Right ventricle myocardium inferior (tissue), 1 donor: Measurements from ENCODE around the gene CRAT. TPM values are rescaled to one million over a fixed set of nuclear protein-coding genes. Genes with fewer than 3 reads are reported as not detected.

Source experiments
- ATAC-seq: fragments of 200-7000 bp; cut with Tn5 transposase; one replicate; pipeline ENCODE4 v1.9.1; 2020; ENCODE audit warnings: mild to moderate bottlenecking, moderate library complexity
- DNase-seq: peaks from one replicate; pipeline ENCODE4 v3.0.0; 2021; ENCODE audit errors: missing footprints
- intact Hi-C: fragments of 100-400 bp; cut with DNase I; formaldehyde crosslinking; loops from one replicate; pipeline ENCODE4 v1.11.0; 2022
- total RNA-seq: library from RNA; stranded (reverse); fragmentation: NEBNext Ultra II Directional; extraction: Animal tissue kit (Norgen Biotek cat#: 25700); gene quantifications from one replicate; pipeline ENCODE4 v1.2.1, GENCODE V29; 2021
- donor health status: DM: no; HTN: yes; CAD: no; lungs with severe emphysema.

CRAT gene
- total RNA-seq, 1 donor from 2014 or later = 85.5 TPM

DNA sequence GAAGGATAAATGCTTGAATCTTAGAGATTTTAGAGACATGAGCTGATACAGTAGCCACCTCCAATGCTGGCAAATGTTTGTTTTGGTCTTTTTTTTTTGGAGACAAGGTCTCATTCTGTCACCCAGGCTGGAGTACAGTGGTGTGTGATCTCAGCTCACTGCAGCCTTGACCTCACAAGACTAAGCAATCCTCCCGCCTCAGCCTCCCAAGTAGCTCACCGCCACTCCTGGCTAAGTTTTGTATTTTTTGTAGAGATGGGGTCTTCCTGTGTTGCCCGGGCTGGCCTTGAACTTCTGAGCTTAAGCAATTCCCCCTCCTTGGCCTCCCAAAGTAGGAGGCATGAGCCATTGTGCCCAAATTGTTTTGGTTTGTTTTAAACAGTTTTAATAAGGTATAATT, 36.5 kb downstream of the CRAT start:
- ATAC-seq (no peak), DNase-seq (no peak)
- intact Hi-C loops = no loop called here

DNA sequence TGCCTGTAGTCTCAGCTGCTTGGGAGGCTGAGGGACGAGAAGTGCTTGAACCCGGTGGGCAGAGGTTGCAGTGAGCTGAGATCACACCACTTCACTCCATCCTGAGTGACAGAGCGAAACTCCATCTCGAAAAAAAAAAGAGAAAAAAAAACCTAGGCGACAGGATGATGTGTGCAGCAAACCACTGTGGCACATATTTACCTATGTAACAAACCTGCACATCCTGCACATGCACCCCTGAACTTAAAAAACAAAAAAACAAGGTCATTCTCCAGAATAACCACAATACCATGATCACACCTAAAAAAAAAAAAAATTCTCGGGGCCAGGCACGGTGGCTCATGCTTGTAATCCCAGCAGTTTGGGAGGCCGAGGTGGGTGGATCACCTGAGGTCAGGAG, 37.2 kb downstream of the CRAT start:
- no peak for DNase-seq

DNA sequence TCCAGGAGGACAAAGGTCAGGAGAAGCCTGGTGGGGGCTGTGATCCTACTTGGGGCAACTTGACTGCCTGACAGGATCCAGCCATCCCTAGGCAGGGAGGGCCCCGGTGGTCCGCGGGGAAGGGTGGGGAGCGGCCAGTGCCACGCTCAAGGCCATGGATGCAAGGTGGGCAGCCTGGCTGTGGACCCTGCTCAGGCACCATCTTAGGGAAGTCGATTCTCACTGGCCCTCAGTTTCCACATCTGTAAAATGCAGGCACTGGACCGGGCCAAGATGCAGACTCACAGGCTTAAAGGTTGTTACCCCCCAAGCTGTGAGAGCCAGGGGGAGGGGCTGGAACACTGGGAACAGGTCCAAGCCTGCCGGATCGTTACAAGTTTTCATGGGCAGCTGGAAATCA, 38.4 kb downstream of the CRAT start:
- intact Hi-C loops = no loop called here
- ATAC-seq (no peak), DNase-seq (no peak)

More for the DNA sequence above, 37.2 kb downstream of the CRAT start:
- no peak for ATAC-seq
- intact Hi-C loops = no loop called here

DNA sequence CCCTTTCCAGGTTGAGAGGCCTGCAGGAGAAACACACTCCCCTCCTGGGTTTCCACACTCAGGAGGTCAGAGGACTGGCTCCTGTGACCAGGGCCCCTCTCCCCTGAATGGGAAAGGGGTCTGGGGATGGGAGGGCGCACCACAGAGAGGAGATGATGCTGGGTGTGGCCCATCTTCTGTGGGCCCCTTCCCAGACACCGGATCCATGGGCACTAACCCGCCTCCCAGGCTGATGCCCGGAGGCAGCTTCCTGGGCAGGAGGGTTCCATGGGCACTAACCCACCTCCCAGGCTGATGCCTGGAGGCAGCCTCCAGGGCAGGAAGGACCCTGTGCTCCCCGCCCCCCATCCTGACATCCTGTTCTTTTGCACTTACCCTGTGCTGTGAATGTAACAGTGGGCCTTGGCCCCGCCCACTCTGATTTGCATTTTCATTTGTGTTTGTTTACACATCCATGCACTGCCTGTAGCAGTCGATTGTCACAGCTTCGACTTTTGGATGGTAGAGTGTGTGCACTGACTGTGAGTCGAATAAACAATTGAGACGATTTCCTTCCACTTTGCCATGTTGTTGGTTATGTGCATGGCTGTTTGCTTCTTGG, 39.0 kb downstream of the CRAT start:
- ATAC-seq (no peak), DNase-seq (no peak)
- intact Hi-C loops = no loop called here

DNA sequence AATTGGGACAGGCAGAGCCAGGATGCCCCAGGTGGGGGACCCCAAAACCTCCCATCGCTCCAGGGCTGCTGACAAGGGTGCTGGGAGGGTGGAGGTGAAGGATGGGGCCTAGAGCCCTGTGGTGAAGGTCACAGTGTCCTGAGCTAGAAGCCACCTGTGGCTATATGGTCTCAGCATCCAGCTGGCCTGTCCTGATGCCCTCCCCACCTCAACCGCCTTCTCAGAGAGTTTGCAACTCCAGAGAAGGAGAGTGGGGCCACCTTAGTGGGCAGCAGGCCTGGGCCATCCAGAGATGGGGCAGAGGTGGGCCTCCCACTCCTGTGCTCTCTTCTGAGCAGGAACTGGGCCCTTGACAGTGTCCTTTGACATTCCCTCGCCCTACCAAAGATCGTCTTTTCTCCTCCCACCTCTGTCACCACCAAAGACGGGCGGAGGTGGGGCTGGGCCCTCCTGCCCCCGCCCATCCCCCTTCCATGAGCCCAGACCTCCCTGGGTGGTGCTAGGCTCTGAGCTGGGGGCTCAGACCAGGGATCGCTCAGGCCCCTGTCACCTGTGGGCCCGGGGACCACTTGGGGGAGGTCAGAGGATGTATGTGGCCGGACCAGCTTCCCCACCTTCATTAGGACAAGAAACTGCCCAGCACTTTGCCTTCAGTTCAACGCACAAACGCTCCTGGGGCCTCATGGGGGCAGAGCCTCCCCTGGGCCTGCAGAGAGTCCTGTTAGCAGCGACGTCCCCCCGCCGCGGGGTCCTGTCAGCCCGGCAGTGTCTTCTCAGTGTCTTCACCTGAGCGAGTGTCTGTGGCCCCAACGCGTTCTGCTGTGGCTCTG, 39.7 kb downstream of the CRAT start:
- DNase-seq (no peak), ATAC-seq (no peak)
- intact Hi-C loops = no loop called here

DNA sequence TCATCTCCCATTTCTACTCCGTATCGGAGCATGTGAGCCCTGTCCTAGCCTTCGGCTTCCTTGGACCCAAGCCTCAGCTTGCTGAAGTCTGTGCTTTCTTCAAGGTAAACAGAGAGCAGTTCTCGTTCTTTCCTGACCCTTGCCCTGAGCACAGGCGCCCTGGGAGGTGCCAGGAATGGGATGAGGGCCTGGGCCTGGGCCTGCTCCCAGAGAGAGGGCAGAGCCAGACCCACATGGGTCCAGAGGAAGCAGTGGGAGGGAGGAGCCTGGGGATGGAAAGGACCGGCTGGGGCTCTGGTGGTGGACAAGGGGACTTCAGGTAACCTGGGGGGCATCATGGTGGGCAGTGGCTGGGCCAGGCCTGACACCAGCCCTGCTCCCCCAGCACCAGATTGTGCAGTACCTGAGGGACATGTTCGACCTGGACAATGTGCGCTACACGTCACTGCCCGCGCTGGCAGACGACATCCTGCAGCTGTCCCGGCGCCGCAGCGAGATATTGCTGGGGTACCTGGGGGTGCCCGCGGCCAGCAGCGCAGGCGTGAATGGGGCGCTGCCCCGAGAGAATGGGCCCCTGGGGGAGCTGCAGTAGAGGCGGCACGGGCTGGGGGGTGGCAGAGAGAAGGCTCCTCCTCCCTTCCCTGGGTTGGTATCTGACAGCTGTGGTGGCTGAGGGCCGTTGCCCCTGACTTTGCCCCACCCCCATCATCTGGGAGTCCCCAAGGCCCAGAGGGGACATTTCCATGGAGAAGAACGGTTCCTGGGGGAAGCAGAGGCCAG, 40.5 kb downstream of the CRAT start:
- peak; percentile 11 for ATAC-seq
- intact Hi-C loops = loop anchor here (1.0 kb wide), 1 partner anchor 18 kb away; no protein-coding TSS in a partner anchor
- no peak for DNase-seq

DNA sequence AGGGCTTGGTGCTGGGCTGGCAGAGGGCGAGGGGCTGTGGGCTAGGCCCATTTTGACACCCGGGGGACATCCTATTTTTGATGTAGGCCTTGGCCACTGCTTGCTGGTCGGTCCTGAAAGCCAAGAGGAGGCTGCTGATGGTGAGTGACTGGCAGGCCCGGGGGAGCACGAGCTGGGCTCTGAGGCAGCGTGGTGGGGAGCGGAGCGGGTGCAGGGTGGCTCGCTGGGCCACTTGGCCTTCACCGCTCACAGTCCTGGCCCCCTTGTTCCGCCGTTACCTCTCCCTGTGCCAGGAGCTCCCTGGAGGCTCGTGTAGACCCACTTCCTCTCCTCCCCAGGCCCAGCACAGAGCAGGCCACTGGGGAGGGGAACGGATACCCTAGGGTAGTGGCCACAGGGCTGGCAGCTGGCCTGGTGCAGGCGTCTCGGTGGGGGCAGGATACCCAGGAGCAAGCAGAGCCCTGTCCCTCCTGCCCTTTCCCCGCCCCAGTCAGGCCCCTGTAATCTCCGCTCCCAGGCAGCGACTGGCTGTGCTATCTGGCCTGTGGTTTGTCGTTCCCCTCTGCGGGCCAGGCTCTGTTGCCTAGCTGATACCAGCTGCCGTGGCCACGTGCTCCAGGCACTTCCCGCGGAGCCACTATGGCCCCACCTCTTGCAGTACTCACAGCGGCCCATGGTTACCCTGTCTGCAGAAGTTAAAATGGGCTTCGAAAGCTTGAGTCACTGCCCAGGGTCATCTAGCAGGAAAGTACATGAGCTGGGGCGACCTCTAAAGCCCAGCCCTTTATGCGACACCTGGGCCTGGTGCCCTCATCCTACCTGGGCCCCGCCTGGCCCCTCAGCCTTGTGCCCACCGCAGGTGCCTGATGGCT, 41.4 kb downstream of the CRAT start:
- ATAC-seq = peak; percentile 94
- intact Hi-C loops = loop anchor here (1.0 kb wide), 1 partner anchor 17 kb away; no protein-coding TSS in a partner anchor

DNA sequence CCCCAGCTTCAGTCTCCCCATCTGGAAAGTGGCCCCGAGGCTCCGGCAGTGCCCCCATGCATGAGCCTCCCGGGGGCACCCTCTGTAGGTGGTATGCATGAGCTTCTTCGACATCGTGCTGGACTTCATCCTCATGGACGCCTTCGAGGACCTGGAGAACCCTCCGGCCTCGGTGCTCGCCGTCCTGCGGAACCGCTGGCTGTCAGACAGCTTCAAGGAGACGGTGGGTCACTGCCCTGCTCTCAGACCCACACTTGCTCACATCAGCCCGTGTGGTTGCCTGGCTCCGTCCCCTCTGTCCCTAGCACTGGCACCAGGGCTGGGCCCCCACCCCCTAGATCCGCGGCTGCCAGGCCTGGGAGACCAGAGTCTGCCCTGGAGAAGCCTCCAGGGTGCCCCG, 42.5 kb downstream of the CRAT start:
- DNase-seq = no peak
- ATAC-seq = no peak
- intact Hi-C loops = no loop called here

More for the DNA sequence above, 41.4 kb downstream of the CRAT start:
- peak; percentile 89 for DNase-seq

DNA sequence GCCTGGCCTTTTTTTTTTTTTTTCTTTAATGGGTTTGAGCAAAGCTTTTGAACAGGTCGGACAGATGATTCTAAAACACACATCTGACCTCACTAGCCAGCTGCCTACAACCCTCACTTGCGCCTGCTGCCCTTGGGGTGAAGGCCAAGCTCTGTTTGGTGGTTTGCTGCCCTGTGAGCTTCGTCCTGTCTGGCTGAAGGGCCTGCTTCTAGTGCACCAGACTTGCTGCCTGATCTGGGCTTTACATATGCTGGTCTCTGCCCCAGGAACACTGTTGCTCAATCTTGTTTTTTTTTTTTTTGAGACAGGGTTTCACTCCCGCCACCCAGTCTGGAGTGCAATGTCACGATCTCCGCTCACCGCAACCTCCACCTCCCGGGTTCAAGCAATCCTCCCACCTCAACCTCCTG, 46.1 kb downstream of the CRAT start:
- ATAC-seq (no peak), DNase-seq (no peak)
- intact Hi-C loops = no loop called here

DNA sequence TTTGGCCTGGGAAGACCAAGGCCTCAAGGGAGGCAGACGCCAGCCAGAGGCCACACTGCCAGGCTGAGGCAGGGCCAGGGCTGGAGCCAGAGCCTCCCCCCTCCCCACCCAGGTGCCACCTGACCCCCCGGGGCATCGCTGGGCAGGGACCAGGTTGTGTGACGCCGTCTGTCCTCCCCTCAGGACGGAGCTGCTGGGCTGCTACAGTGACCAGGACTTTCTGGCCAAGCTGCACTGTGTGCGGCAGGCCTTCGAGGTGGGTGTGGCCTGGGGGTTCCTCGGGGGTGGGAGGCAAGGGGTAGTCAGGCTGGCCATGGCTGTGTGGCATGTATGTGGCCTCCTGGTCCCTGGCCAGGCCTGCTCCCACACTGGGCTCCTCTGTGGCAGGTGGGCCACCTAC, 47.5 kb downstream of the CRAT start:
- ATAC-seq = no peak
- intact Hi-C loops = no loop called here
- DNase-seq = no peak

DNA sequence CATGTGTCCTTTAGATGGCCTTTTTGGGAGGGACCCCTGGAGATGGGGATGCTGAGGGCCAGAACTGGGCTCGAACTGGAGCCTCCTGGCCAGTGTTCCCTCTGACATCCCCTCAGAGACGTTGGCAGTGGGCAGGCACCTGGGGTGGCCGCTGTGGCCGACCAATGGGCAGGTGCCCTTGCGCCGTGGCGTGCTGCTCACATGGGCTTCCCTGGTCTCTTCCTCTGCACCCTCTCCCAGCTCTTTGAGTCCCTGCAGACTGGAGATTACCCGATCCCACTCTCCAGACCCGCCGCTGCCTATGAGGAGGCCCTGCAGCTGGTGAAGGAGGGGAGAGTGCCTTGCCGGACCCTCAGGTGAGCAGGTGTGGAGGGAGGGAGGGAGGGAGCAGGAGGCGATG, 49.6 kb downstream of the CRAT start:
- no peak for DNase-seq
- ATAC-seq = no peak
- intact Hi-C loops = no loop called here

DNA sequence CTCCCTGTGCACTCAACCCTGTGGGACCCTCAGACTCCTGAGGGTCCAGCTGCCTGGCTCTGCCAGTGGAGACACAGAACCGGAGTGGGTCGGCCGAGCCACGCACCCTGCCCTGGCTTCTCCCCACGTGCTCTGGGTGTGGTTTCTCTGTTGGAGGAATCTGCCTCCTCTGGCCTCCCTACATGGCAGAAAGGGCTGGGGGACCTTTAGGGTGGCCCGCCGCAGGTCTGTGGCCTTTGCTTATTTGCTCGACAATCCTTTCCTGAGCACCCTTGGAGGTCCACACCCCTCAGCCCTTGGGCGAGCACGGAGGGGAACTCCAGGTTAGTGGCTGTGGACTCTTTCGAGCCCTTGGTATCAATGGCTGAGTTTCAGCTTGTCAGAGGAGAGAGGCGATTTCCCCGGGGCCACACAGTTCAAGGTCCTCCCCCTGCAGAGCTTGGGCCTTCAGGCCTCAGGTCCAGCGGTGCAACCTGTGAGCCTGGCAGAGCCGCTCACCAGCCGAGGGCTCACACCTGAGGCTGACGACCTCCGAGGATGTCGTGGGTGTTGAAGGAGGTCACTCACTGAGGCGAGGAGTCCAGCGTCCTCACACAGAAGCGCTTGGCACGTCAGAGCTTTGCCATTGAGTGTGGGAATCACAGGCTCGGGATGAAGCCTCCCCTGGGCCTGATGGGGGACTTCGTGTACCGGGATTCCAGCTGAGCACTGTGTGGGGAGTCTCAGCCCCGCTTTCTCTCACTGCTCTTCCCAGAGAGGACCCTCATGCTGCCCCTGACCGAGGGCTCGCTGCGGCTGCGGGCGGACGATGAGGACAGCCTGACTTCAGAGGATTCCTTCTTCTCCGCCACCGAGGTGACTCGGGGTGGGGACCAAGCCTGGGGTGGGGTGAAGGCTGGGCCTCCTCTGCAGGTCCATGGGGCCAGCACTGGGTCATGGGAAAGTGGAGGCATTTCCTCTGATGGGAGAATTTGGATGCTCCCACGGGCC, 50.5 kb downstream of the CRAT start:
- intact Hi-C loops = no loop called here
- ATAC-seq (no peak), DNase-seq (no peak)

DNA sequence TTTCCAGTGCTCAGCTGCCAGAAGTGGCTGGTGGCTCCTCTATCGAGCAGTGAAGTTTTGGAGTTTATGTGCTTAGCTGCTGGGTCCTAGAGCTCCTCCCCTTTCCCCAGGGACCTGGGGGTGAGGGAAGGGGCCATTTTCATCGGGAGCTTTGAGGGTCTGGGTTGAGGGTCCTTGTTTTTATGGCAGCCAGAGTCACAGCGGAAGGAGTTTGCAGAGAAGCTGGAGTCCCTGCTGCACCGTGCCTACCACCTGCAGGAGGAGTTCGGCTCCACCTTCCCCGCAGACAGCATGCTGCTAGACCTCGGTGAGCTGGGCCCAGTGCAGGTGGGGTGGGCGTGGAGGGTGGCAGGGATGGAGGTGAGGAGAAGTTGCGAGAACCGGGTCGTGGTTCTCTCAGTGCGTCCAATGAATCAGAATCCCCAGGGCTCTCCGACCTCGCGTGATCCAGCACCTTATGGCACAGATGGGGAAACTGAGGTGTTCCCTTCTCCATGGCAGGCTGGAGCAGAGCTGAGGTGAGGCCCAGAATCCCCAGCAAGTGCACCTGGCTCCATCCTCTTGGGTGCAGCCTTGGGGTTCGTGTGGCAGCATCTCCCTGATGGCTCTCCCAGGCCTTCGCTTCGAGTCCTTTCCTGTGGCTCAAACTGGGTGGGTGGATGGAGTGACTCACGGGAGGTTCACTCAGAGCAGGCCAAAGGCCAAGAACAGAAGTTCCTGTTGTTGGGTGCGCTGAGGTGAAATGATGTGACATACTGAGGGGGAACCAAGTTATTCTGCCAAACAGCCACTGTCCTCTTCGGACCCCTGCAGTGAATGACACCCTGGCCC, 51.4 kb downstream of the CRAT start:
- intact Hi-C loops = no loop called here
- no peak for ATAC-seq
- no peak for DNase-seq

DNA sequence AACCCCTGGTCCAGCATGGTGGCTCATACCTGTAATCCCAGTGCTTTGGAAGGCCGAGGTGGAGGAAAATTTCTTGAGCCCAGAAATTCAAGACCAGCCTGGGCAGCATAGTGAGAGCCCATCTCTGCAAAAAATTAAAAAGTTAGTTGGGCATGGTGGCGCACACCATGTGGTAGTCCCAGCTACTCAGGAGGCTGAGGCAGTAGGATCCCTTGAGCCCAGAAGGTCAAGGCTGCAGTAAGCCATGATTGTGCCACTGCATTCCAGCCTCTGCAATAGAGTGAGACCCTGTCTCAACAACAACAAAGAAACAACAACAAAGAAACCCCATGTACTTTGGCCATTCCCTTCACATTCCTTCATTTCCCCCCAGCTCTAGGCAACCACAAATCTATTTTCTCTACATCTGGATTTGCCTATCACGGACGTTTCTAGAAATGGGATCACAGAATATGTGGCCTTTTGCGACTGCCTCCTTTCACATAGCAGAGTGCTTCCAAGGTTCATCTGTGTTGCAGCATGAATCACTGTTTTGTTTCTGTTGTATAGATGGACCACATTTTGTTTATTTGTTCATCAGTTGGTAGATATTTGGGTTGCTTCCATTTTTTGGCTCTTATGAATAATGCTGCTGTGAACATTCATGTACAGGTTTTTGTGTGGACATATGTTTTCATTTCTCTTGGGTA, 56.3 kb downstream of the CRAT start:
- ATAC-seq (no peak), DNase-seq (peak; percentile 5)
- intact Hi-C loops = no loop called here

DNA sequence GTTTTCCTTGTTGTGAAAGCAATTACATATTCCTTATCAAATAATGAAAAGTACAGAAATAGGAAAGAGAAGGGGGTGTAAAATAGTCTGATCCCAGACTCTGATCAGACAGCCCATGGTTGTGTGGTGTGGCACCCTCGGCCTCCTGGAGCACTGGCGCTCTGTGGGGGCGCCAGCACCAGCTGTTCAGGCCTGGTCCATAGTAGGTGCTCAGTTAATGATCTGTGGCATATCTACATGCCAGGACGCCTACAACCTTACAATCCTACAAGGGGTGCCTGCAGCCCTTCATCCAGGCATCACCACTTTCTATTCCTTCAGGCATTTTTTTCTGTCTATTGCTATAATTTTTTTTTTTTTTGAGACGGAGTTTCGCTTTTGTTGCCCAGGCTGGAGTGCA, 57.6 kb downstream of the CRAT start:
- DNase-seq = no peak
- intact Hi-C loops = no loop called here
- ATAC-seq = no peak

DNA sequence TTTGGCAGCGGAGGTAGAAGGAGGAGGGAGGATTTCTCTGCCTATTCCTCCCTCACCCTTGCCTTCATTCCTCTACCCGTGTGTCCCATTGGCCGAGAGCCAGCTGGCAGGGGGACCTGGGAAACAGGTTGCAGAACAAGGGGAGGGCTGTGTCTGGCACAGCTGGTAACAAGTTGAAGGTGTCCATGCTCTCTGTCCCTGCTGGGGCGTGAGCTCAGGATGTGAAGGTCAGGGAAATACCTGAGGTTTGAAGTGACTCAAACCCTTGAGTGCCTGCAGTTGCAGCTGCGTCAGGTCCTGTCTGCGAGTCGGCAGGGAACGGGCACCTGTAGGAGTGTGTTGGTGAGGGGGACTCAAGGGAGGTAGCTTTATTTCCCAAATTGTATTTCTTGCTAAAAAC, 58.0 kb downstream of the CRAT start:
- peak; percentile 87 for DNase-seq
- intact Hi-C loops = loop anchor here (1.0 kb wide), 1 partner anchor 17 kb away; no protein-coding TSS in a partner anchor
- peak; percentile 89 for ATAC-seq
